ENCODE data around the gene CHAT.

Gene CHAT

GRCh38 chr10:49613882-49614241, at the start of gene CHAT:
Gene CHAT (plus strand): TSS chr10:49614037. CDS start chr10:49614190, 153 bp downstream.
- DNase-seq (ENCODE audit: low read depth in 2 of 2), result no peak

GRCh38 chr10:49564461-49565009, 49.3 kb upstream of the CHAT start:
- DNase-seq (ENCODE audit: low read depth in 2 of 2), result no peak

- DNase-seq (ENCODE audit: low read depth in 2 of 2), result no peak
These were observed 46.0 kb upstream of the CHAT start for GRCh38 chr10:49567810-49568209.

- no peak for DNase-seq (ENCODE audit: low read depth in 2 of 2)
These were observed 45.6 kb upstream of the CHAT start for GRCh38 chr10:49568235-49568634.

- no peak for DNase-seq (ENCODE audit: low read depth in 2 of 2)
These were observed 44.7 kb upstream of the CHAT start for GRCh38 chr10:49569031-49569631.

- no peak for DNase-seq (ENCODE audit: low read depth in 2 of 2)
These were observed 42.4 kb upstream of the CHAT start for GRCh38 chr10:49571388-49571787.

GRCh38 chr10:49572594-49573114, 41.2 kb upstream of the CHAT start:
- DNase-seq (ENCODE audit: low read depth in 2 of 2), result no peak

- DNase-seq (ENCODE audit: low read depth in 2 of 2), result no peak
These were observed 38.3 kb upstream of the CHAT start for GRCh38 chr10:49575489-49576072.

- no peak for DNase-seq (ENCODE audit: low read depth in 2 of 2)
These were observed 36.5 kb upstream of the CHAT start for GRCh38 chr10:49577182-49577925.

- DNase-seq (ENCODE audit: low read depth in 2 of 2), result no peak
These were observed 35.4 kb upstream of the CHAT start for GRCh38 chr10:49578392-49578791.

GRCh38 chr10:49579621-49580020, 34.2 kb upstream of the CHAT start:
- no peak for DNase-seq (ENCODE audit: low read depth in 2 of 2)

- DNase-seq (ENCODE audit: low read depth in 2 of 2), result no peak
These were observed 28.4 kb upstream of the CHAT start for GRCh38 chr10:49585387-49585786.

GRCh38 chr10:49587981-49588380, 25.9 kb upstream of the CHAT start:
- no peak for DNase-seq (ENCODE audit: low read depth in 2 of 2)

- peak in 1 of 2 donors; percentile 28 for DNase-seq (ENCODE audit: low read depth in 2 of 2)
These were observed 20.9 kb upstream of the CHAT start for GRCh38 chr10:49592726-49593563.

GRCh38 chr10:49593564-49593875, 20.3 kb upstream of the CHAT start:
- DNase-seq (ENCODE audit: low read depth in 2 of 2), result no peak

GRCh38 chr10:49593998-49594397, 19.8 kb upstream of the CHAT start:
- DNase-seq (ENCODE audit: low read depth in 2 of 2), result no peak

- no peak for DNase-seq (ENCODE audit: low read depth in 2 of 2)
These were observed 19.2 kb upstream of the CHAT start for GRCh38 chr10:49594594-49594993.

GRCh38 chr10:49595003-49595712, 18.7 kb upstream of the CHAT start:
- DNase-seq (ENCODE audit: low read depth in 2 of 2), result no peak

GRCh38 chr10:49595713-49596492, 17.9 kb upstream of the CHAT start:
- DNase-seq (ENCODE audit: low read depth in 2 of 2), result no peak

GRCh38 chr10:49596493-49596809, 17.4 kb upstream of the CHAT start:
- no peak for DNase-seq (ENCODE audit: low read depth in 2 of 2)

GRCh38 chr10:49596836-49597235, 17.0 kb upstream of the CHAT start:
- no peak for DNase-seq (ENCODE audit: low read depth in 2 of 2)
